Right ventricle myocardium inferior (tissue), 1 donor: ENCODE results near the gene UGT1A10. TPM values are rescaled to one million over a fixed set of nuclear protein-coding genes. Genes with fewer than 3 reads are reported as not detected.

Source experiments
- ATAC-seq: fragments of 200-7000 bp; cut with Tn5 transposase; one replicate; pipeline ENCODE4 v1.9.1; 2020; ENCODE audit warnings: mild to moderate bottlenecking, moderate library complexity
- DNase-seq: peaks from one replicate; pipeline ENCODE4 v3.0.0; 2021; ENCODE audit errors: missing footprints
- intact Hi-C: fragments of 100-400 bp; cut with DNase I; formaldehyde crosslinking; loops from one replicate; pipeline ENCODE4 v1.11.0; 2022
- total RNA-seq: library from RNA; stranded (reverse); fragmentation: NEBNext Ultra II Directional; extraction: Animal tissue kit (Norgen Biotek cat#: 25700); gene quantifications from one replicate; pipeline ENCODE4 v1.2.1, GENCODE V29; 2021
- donor health status: DM: no; HTN: yes; CAD: no; lungs with severe emphysema.

Gene UGT1A10
- total RNA-seq, 1 donor from 2014 or later, result not detected

DNA sequence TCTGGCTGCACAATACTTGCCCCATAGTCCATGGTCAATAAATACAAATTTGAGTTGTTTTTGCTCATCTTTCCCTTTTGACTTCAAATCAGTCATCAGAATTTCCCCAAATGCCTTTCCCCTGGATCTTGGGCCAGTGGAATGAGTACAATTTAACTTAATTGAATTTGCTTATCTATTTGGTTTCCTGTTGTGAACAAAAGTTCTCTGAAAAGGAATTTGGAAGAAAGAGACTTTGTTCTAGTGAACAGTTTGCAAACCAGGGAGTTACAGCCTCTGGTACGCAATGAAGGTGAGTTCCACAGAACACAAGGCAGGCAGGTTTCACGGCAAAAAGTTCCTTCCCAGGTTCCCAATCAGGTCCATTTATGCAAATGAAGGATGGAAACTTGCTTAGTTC, 122.6 kb downstream of the UGT1A10 start:
- DNase-seq (no peak), ATAC-seq (no peak)
- intact Hi-C loops, result no loop called here

DNA sequence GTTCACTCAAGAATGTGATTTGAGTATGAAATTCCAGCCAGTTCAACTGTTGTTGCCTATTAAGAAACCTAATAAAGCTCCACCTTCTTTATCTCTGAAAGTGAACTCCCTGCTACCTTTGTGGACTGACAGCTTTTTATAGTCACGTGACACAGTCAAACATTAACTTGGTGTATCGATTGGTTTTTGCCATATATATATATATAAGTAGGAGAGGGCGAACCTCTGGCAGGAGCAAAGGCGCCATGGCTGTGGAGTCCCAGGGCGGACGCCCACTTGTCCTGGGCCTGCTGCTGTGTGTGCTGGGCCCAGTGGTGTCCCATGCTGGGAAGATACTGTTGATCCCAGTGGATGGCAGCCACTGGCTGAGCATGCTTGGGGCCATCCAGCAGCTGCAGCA, 123.8 kb downstream of the UGT1A10 start, which contains the start of gene UGT1A1:
TSS of gene UGT1A1 (plus strand) at position 228 of the 400 bp plus-strand sequence. CDS start at position 246, 18 bp downstream.
- intact Hi-C loops, result no loop called here
- DNase-seq (no peak), ATAC-seq (no peak)

DNA sequence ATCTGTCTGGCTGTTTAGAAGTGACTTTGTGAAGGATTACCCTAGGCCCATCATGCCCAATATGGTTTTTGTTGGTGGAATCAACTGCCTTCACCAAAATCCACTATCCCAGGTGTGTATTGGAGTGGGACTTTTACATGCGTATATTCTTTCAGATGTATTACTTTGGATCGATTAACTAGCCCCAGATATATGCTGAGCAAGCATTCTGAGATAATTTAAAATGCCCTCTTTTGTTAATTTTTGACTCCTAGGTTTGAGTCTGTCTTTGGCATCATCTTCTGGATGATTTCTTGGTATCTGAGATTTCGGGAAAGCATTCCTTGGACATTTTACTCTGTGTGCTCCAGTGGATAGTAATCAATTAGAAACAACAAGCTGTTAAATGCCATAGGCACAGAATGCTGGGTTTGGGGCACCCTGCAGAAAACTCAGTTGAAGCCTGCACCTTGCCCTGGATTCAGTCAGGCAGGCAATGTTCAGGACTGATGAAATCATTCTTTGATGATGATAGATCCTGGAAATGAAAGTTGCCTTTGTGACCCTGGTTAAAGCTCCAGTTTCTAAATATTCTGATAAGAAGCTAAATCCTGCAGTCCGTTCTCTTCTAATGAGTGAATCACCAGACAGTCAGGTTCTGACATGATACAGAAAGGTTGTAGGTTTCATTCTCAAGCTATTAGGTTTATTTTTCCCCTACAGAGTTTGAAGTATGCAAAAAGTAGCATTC, 125.0 kb downstream of the UGT1A10 start:
- ATAC-seq, result no peak
- intact Hi-C loops, result no loop called here
- DNase-seq, result no peak

DNA sequence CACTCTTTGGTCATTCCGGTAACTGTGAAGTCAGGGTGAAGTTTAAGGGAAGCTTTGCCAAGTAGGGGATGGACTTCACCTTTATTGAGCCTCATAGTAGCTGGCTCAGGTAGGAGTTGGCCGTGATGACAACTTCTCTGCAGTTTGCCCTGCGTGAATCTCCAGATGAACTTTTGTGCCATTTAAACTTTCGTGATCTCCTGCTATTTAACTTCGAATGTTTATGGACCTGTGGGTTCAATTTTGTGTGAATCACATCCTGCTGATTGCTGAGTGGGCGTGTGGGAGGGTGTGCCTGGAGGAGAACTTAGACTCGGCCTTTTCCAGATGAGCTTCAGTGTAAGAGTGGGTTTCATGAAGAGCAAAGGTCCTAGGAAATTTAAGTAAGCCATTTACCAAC, 128.0 kb downstream of the UGT1A10 start:
- ATAC-seq (no peak), DNase-seq (no peak)
- intact Hi-C loops, result no loop called here

DNA sequence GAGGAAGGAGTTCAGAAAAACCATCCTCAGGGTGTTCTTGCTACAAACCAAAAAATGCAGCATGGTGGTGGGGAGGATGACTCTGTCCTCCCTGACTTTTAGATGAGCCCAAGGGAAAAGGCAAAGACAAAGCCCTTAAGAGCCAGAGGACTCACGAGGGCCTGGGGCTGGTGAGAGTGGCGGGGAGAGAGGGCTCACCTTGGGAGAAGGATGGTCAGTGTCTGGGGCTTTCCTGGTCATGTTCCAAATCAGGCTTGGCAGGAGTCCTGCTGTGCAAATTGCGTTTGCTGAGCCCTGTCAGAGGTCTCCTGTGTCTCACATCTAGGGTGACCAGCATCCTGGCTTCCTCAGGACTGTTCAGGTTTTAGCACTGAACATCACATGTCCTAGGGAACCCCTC, 128.5 kb downstream of the UGT1A10 start:
- intact Hi-C loops, result no loop called here

DNA sequence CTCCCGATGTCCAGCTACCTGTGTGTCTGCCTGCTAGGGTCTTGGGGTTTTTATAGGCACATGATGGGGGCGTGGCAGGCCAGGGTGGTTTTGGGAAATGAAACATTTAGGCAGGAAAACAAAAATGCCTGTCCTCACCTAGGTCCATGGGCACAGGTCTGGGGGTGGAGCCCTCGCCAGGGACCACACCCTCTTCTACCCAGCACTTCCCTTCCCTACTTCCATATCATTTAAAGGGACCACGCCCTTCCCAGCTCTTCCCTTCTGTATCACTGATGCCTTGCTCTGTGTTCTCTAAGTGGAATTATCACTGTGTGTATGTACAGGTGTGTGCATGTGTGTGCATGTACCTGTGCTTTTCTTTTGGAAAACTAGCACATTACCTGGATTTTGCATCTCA, 130.2 kb downstream of the UGT1A10 start:
- no peak for ATAC-seq
- intact Hi-C loops, result no loop called here
- DNase-seq, result no peak

More for the DNA sequence above, 128.5 kb downstream of the UGT1A10 start:
- ATAC-seq (no peak), DNase-seq (no peak)

DNA sequence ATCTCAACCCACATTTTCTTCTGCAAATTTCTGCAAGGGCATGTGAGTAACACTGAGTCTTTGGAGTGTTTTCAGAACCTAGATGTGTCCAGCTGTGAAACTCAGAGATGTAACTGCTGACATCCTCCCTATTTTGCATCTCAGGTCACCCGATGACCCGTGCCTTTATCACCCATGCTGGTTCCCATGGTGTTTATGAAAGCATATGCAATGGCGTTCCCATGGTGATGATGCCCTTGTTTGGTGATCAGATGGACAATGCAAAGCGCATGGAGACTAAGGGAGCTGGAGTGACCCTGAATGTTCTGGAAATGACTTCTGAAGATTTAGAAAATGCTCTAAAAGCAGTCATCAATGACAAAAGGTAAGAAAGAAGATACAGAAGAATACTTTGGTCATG, 131.8 kb downstream of the UGT1A10 start:
- ATAC-seq (no peak), DNase-seq (no peak)
- intact Hi-C loops, result no loop called here

DNA sequence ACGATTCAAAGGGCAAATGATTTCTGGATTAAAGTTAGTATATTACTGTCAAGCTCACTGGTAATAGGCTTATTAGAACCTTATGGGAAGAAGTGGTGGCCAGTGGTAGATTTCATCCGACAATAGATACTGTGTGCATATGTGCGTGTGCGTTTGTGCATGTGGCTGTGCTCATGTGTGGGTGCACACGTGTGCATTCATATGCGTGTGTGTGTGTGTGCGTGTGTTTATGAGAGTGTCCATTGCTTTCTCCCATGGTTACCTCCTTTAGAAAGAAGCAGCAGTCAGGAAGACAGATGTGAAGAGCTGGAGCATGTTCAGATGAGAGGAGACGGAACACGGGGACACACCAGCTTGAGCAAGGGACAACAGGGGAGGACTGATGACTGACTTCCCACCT, 133.0 kb downstream of the UGT1A10 start:
- no peak for ATAC-seq
- intact Hi-C loops, result no loop called here

DNA sequence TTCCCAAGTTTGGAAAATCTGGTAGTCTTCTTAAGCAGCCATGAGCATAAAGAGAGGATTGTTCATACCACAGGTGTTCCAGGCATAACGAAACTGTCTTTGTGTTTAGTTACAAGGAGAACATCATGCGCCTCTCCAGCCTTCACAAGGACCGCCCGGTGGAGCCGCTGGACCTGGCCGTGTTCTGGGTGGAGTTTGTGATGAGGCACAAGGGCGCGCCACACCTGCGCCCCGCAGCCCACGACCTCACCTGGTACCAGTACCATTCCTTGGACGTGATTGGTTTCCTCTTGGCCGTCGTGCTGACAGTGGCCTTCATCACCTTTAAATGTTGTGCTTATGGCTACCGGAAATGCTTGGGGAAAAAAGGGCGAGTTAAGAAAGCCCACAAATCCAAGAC, 135.9 kb downstream of the UGT1A10 start:
- no peak for ATAC-seq
- DNase-seq, result no peak
- intact Hi-C loops, result no loop called here

More for the DNA sequence above, 133.0 kb downstream of the UGT1A10 start:
- DNase-seq, result no peak

DNA sequence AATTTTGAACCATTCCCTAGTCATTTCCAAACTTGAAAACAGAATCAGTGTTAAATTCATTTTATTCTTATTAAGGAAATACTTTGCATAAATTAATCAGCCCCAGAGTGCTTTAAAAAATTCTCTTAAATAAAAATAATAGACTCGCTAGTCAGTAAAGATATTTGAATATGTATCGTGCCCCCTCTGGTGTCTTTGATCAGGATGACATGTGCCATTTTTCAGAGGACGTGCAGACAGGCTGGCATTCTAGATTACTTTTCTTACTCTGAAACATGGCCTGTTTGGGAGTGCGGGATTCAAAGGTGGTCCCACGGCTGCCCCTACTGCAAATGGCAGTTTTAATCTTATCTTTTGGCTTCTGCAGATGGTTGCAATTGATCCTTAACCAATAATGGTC, 136.3 kb downstream of the UGT1A10 start:
- no peak for ATAC-seq

DNA sequence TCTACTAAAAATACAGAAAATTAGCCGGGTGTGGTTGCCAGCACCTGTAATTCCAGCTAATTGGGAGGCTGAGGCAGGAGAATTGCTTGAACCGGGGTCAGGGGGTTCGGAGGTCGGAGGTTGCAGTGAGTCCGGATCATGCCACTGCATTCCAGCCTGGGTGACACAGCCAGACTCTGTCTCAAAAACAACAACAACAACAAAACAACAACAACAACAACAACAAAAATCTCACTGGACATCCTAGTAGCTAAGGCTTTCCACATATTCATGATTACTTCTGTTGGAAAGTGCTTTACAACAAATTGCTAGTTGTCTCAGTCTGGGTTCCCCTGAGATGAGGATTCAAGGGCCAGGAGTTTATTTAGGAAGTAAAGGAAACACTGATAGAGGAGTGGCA, 137.6 kb downstream of the UGT1A10 start:
- intact Hi-C loops, result no loop called here
- DNase-seq (no peak), ATAC-seq (no peak)

More for the DNA sequence above, 136.3 kb downstream of the UGT1A10 start:
- DNase-seq, result no peak
- intact Hi-C loops, result no loop called here

DNA sequence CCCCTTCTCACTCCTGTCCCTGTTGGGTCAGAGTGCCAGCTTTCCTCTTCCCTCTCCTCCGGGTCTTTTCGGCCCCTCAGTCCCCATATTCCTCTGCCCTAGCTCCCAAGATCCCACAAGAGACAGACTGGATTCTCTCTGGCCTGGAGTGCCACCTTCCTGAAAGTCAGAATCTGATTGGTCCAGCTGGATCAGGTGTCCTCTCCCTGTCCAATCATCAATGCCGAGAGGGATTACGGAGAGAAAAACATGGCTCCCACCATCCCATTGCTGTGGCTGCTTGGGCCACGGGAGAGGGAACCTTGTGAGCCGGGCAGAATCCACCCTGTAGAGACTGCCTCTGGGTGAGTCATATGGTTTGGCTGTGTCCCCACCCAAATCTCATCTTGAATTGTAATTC, 139.2 kb downstream of the UGT1A10 start:
- intact Hi-C loops, result no loop called here
- DNase-seq, result no peak
- ATAC-seq, result no peak

DNA sequence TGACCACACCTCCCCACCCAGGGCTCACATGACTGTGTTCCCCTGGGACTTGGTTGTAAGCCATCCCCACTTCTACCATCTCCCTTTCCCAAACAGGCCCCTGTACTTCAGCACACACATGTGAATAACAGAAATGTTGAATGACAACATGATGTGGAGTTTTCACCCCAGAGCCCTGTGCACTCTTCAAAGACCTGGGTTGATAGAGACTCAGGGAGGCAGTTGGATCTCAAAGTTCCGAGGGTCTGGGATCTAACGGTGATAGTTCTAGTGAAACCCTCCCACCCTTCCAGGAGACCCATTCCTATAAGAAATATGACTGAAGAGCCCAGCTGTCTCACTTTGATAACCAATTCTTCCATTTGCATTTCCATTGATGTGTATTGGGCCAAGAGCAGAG, 141.8 kb downstream of the UGT1A10 start, which contains the start of gene MROH2A:
TSS of gene MROH2A (plus strand) at position 301 of the 400 bp plus-strand sequence. CDS start 1,029 bp downstream, outside the sequence.
- no peak for DNase-seq
- no peak for ATAC-seq
- intact Hi-C loops, result no loop called here

DNA sequence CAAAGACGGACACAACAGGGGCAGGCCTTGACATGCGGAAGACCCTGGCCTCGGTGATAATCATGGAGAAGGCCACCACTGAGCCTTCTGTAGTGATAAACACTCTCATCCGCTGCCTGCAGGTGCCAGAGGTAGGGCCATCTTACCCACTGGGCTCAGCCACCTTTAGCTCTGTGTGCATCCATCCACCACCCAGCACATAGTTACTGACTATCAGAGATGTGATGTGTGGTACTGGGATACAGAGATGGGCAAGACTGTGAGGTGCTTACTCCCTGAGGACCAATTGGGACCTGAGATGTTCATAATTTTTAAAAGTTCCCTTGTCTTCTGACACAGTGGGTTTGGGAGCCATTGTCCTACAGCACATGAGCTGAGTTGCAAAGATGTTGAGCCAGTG, 143.5 kb downstream of the UGT1A10 start:
- intact Hi-C loops, result no loop called here
- no peak for DNase-seq
- ATAC-seq, result no peak

DNA sequence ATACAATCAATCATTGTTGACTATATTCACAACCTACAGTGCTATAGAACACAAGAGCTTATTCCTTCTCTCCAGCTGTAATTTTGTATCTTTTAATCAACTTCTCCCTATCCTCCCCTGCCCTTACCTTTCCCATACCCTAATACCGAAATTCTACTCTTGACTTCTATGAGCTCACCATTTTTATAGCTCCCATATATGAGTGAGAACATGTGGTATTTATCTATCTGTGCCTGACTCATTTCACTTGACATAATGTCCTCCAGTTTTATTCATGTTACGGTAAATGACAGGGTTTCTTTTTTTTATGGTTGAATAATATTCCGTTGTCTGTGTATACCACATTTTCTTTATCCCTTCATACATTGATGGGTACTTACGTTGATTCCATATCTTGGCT, 144.5 kb downstream of the UGT1A10 start:
- no peak for ATAC-seq
- no peak for DNase-seq
- intact Hi-C loops, result no loop called here

DNA sequence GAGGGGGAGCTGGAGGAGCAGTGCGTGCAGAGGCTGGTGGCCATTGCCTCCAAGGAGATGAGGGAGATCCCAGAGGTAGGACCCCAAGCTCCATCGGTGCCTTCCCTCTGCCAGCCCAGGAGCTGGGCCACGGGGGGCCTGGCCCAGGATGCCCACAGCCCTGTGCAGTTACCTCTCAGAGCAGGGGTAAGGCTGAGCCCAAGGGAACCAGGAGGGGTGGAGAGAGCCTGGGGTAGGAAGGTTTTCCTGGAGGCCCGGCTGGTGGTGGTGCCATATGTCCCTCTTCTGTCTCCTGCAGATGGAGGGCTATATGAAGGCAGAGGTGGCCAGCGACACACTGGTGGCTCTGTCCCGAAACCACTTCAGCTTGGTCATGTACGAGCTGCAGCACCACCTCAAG, 153.3 kb downstream of the UGT1A10 start:
- intact Hi-C loops, result no loop called here
- no peak for DNase-seq
- ATAC-seq, result no peak

DNA sequence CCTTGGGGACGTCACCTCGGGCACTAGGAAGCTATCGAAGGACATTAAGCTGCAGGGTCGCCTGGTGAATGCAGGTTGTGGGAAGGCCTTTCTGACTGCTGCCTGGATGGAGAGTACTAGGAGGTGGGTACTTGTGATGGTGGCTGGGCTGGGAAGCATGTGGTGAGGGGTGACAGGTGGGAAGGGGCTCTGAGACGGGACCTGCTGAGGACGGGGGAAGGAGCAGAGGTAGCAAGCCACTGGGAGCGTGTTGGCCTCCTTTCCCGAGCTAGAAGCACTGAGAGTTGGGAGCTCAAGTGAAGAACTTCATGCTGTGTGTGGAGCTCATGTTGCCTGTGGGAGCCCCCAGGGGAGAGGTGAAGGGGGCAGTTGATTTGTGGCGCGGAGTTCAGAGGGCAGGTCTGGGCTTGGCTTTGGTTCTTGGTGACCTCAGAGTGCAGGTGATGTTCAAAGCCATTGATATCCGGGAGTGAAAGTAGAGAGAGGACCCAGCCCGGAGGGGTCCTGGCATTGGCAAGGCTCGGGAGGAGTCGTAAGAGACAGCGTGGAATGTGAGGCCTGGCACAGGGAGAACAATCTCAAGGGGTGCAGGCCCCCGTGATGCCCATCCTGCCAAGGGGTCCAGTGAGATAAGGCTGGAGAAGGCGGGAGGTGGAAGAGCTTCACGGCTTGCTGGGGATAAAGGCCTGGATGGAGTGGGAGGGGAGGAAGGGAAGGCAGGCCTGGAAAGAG, 155.1 kb downstream of the UGT1A10 start:
- ATAC-seq (no peak), DNase-seq (no peak)
- intact Hi-C loops, result no loop called here

DNA sequence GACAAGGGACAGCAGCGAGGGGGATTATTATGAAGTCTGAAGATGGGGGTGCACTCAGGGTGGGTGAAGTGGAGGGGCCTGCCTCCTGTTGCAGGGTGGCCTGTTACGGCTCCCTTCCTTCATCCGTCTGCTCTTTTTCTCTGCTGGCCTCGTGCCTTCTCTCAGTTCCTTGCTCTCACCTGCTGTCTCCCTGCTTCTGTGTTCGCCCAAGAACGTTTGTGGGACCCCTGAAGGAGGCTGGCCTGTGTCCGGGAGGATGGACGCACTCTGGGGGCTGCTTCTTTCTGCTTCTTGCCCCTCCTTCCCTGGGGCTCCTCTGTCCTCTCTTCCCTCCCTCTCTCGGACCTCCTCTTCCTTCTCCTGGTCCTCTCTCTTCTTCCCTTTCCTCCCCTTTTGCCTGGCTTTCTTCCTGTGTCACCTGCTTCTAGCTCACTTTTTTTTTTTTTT, 155.7 kb downstream of the UGT1A10 start:
- intact Hi-C loops, result no loop called here
- DNase-seq (no peak), ATAC-seq (no peak)

DNA sequence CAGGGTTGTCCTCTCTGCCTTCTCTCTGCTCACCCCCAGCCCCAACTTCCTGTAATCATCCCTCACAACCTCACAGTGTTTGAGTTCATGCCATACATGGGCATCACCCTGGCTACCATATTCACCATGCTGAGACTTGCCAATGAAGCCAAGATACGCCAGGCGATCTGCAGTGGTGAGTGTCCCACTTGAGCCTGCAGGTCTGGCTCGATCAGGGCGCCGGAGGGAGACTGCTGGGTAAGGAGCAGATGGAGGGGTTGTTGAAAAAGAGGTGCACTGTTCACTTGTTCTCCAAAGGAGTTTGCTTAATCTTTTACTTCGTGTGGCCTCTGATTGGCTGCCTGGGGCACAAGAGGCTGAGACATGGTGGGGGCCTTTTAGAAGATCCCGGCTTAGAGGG, 156.5 kb downstream of the UGT1A10 start:
- intact Hi-C loops, result no loop called here
- no peak for DNase-seq
- no peak for ATAC-seq

DNA sequence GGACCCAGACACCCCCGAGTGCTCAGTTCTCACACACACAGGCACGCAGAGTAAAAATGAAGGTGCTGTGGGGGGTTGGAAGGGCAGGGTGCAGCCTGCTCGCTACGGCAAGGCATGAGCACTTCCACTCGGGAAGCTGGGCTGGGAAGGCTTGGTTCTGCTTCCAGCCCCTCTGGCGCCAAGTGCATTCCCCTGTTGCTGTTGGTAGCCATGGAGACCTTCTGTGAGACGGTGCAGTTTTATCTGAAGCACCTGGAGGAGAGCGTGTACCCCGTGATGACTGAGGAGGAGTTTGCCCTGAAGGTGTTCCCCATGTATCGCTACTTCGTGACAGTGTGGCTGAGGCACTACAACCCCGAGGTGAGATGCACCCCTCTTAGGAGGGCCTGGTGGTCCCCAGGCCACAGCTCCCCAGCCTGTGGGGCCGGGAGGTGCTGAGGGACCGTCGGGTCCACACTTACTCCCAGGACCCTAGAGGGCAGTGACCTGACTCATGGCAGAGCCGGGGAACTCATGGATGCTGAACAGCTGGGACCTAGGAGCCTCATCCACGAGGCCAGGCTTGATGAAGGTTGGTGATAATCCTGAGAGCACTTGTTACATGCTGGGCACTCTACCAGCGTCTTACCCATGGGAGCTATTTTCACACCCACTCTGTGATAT, 157.3 kb downstream of the UGT1A10 start:
- DNase-seq (no peak), ATAC-seq (no peak)
- intact Hi-C loops, result no loop called here
